ENCODE data around the gene POLA1. TPM values are rescaled to one million over a fixed set of nuclear protein-coding genes. Genes with fewer than 3 reads are reported as not detected.
A peak's percentile ranks its signal among the peaks of the same experiment; 100 is the strongest.

Gene POLA1
- total RNA-seq, 2 donors from 2014 or later, result 7.9 to 19.6 TPM

- H3K9ac ChIP-seq (ENCODE audit: low read depth in 2 of 2, low read length in 2 of 2), result no peak overlapping the region
- no peaks in the 10 kb centered on the region for H3K36me3 ChIP-seq
- intact Hi-C loops (cut with DNase I), result no loop called here
- TF ChIP-seq CTCF (IDR thresholded peaks at IDR 0.05), result peak; percentile 53
- peaks cover 3% of the 10 kb centered on the region for H3K27me3 ChIP-seq
- H3K9me3 ChIP-seq, result no peaks in the 10 kb centered on the region
- no peak overlapping the region for H3K4me3 ChIP-seq
- H3K27ac ChIP-seq, result no peak overlapping the region
- no peaks in the 10 kb centered on the region for H3K4me1 ChIP-seq
- DNase-seq, result no peak
Observed at GRCh38 chrX:24676403-24677024, 17.2 kb upstream of the POLA1 start.

GRCh38 chrX:24682739-24683432 lies 10.8 kb upstream of the POLA1 start:
- H3K27me3 ChIP-seq, result no peaks in the 10 kb centered on the region
- intact Hi-C loops (cut with DNase I), result no loop called here
- no peaks in the 10 kb centered on the region for H3K9me3 ChIP-seq
- H3K36me3 ChIP-seq, result no peaks in the 10 kb centered on the region
- H3K9ac ChIP-seq (ENCODE audit: low read depth in 2 of 2, low read length in 2 of 2), result no peak overlapping the region
- no peak overlapping the region for H3K4me3 ChIP-seq
- no peak overlapping the region for H3K27ac ChIP-seq
- no peaks in the 10 kb centered on the region for H3K4me1 ChIP-seq
- no peak for DNase-seq
- no peak for TF ChIP-seq CTCF (IDR thresholded peaks at IDR 0.05)

GRCh38 chrX:24684048-24684447 lies 9.7 kb upstream of the POLA1 start:
- Histone ChIP-seq H3K27me3 (no peaks in the 10 kb centered on the region), H3K9me3 (no peaks in the 10 kb centered on the region), H3K27ac (no peak overlapping the region), H3K4me3 (no peak overlapping the region), H3K4me1 (no peaks in the 10 kb centered on the region), H3K36me3 (no peaks in the 10 kb centered on the region), H3K9ac (ENCODE audit: low read depth in 2 of 2, low read length in 2 of 2) (no peak overlapping the region)
- no peak for TF ChIP-seq CTCF (IDR thresholded peaks at IDR 0.05)
- intact Hi-C loops (cut with DNase I), result no loop called here
- DNase-seq, result no peak

GRCh38 chrX:24692305-24692704 lies 1.4 kb upstream of the POLA1 start:
- H3K4me1 ChIP-seq, result no peaks in the 10 kb centered on the region
- TF ChIP-seq CTCF (IDR thresholded peaks at IDR 0.05), result no peak
- H3K27me3 ChIP-seq, result no peaks in the 10 kb centered on the region
- H3K36me3 ChIP-seq, result no peaks in the 10 kb centered on the region
- DNase-seq, result no peak
- H3K4me3 ChIP-seq, result no peak overlapping the region
- H3K9ac ChIP-seq (ENCODE audit: low read depth in 2 of 2, low read length in 2 of 2), result no peak overlapping the region
- H3K9me3 ChIP-seq, result no peaks in the 10 kb centered on the region
- no peak overlapping the region for H3K27ac ChIP-seq
- intact Hi-C loops (cut with DNase I), result no loop called here

DNA sequence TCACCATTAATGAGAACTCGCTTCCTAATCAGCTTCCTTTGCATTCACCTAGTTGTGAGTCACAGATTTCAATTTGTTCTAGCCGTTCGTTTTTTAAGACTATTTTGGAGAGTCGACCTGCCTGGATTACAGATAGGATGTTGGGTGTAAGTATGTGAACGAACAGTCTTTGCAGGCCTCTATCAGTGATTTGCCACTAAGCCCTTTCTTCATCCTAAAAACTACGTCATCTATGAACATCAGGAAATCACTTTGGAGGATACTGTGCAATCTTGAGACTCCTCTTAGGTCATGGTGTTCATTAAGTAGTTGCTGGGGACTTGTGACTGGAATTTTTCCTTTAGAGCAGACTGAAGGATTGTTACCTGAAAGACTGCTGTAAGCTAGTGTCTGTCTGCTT lies 1.1 kb downstream of the POLA1 start:
- no peak for TF ChIP-seq CTCF (IDR thresholded peaks at IDR 0.05)
- intact Hi-C loops (cut with DNase I), result no loop called here
- Histone ChIP-seq H3K27ac (no peak overlapping the region), H3K9ac (ENCODE audit: low read depth in 2 of 2, low read length in 2 of 2) (no peak overlapping the region), H3K9me3 (no peaks in the 10 kb centered on the region), H3K36me3 (no peaks in the 10 kb centered on the region), H3K4me1 (no peaks in the 10 kb centered on the region), H3K27me3 (no peaks in the 10 kb centered on the region), H3K4me3 (no peak overlapping the region)
- DNase-seq, result no peak

Measured in colonic mucosa (tissue), 4 donors.